Left ventricle myocardium inferior (tissue), 1 donor: ENCODE results near the gene RGMB. TPM values are rescaled to one million over a fixed set of nuclear protein-coding genes. Genes with fewer than 3 reads are reported as not detected.

ENCODE experiments used
- DNase-seq: peaks from one replicate; pipeline ENCODE4 v3.0.0-alpha.2; 2020
- H3K27ac ChIP-seq: fragments of 200-600 bp; replicated peaks from 2 replicates; pipeline ENCODE4 v1.8.0; 2021
- H3K27me3 ChIP-seq: fragments of 200-600 bp; 2 replicates; pipeline ENCODE4 v1.8.0; 2021; ENCODE audit warnings: low read depth
- H3K36me3 ChIP-seq: fragments of 200-600 bp; 2 replicates; pipeline ENCODE4 v1.8.0; 2021
- H3K4me1 ChIP-seq: fragments of 200-600 bp; 2 replicates; pipeline ENCODE4 v1.8.0; 2021
- H3K4me3 ChIP-seq: fragments of 200-600 bp; 2 replicates; pipeline ENCODE4 v1.8.0; 2021; ENCODE audit warnings: mild to moderate bottlenecking, moderate library complexity
- H3K9me3 ChIP-seq: fragments of 200-600 bp; replicated peaks from 2 replicates; pipeline ENCODE4 v1.8.0; 2021
- CTCF ChIP-seq: fragments of 200-600 bp; IDR thresholded peaks from 2 replicates; pipeline ENCODE4 v1.8.0; 2021; ENCODE audit warnings: antibody characterized with exemption, mild to moderate bottlenecking, borderline replicate concordance
- intact Hi-C: fragments of 100-400 bp; cut with micrococcal nuclease; formaldehyde crosslinking; loops from one replicate; pipeline ENCODE4 v1.11.0; 2022
- total RNA-seq: library from RNA; stranded (reverse); fragmentation: NEBNext Ultra II Directional; extraction: Animal tissue kit (Norgen Biotek cat#: 25700); gene quantifications from one replicate; pipeline ENCODE4 v1.2.1, GENCODE V29; 2021
- donor health status: DM: no; HTN: yes; CAD: no; lungs with severe emphysema.

Gene RGMB
- total RNA-seq, 1 donor from 2014 or later: 13.0 TPM

GRCh38 chr5:98763001-98763630 lies 10.3 kb upstream of the RGMB start:
- no peak overlapping the region for H3K4me3 ChIP-seq
- H3K4me1 ChIP-seq: peaks cover 4% of the 10 kb centered on the region

GRCh38 chr5:98765815-98766214 lies 7.6 kb upstream of the RGMB start:
- intact Hi-C loops: no loop called here
- TF ChIP-seq CTCF: no peak
- Histone ChIP-seq H3K9me3 (peaks cover 5% of the 10 kb centered on the region), H3K27me3 (peaks cover 27% of the 10 kb centered on the region), H3K4me3 (no peak overlapping the region), H3K36me3 (no peaks in the 10 kb centered on the region), H3K4me1 (peaks cover 31% of the 10 kb centered on the region), H3K27ac (no peak overlapping the region)
- DNase-seq: no peak

More at GRCh38 chr5:98763001-98763630, 10.3 kb upstream of the RGMB start:
- Histone ChIP-seq H3K27ac (no peak overlapping the region), H3K27me3 (peaks cover 27% of the 10 kb centered on the region), H3K36me3 (no peaks in the 10 kb centered on the region), H3K9me3 (peaks cover 5% of the 10 kb centered on the region)
- DNase-seq: no peak
- TF ChIP-seq CTCF: no peak
- intact Hi-C loops: no loop called here

GRCh38 chr5:98767581-98767980 lies 5.9 kb upstream of the RGMB start:
- intact Hi-C loops: no loop called here
- no peak for TF ChIP-seq CTCF
- no peak for DNase-seq
- peaks cover 41% of the 10 kb centered on the region for H3K4me1 ChIP-seq
- no peak overlapping the region for H3K4me3 ChIP-seq
- no peaks in the 10 kb centered on the region for H3K9me3 ChIP-seq
- no peaks in the 10 kb centered on the region for H3K36me3 ChIP-seq
- peaks cover 24% of the 10 kb centered on the region for H3K27me3 ChIP-seq
- H3K27ac ChIP-seq: no peak overlapping the region

DNA sequence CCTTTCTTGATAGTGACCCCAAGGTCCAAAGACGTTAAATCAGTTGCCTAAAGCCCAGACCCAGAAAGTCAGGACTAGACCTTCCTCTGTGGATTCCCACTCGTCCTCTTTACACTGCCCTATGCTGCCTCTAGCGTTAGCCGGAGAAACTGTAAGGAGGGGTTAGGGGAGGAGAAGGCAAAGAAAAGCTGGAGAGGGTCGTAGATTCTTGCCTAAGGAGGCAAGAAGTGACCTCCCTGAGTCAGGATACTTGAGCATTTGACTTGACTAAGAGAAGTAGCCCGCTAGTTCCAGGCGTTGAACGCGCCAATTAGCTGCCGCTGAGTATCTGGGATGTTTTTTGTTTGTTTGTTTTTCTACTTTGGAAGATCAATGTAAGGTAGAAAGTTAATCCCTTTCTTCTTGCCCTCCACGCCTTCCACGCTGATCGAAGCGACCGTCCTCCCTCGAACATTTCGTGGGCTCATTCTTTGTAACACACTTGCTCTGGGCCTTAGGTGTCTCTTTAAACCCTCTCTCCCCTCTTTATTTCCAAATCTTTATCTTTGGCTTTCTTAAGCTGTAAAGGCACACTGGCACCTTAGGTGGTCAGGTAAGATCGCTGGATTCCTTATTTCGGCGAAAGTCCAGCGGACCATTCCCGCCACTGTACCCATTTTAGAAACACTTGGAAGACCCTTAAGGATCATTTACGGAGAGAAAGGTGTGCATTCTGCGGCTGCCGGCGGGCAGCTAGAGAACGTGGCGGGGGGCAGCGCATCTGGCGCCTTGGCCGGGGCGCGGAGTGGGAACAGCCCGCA lies 5.1 kb upstream of the RGMB start:
- DNase-seq: no peak
- intact Hi-C loops: no loop called here
- peak overlapping the region; percentile 78 for H3K4me3 ChIP-seq
- H3K27ac ChIP-seq: peak overlapping the region; percentile 73
- peak; percentile 88 for TF ChIP-seq CTCF
- no peaks in the 10 kb centered on the region for H3K36me3 ChIP-seq
- peaks cover 47% of the 10 kb centered on the region for H3K4me1 ChIP-seq
- H3K9me3 ChIP-seq: no peaks in the 10 kb centered on the region
- peaks cover 16% of the 10 kb centered on the region for H3K27me3 ChIP-seq

DNA sequence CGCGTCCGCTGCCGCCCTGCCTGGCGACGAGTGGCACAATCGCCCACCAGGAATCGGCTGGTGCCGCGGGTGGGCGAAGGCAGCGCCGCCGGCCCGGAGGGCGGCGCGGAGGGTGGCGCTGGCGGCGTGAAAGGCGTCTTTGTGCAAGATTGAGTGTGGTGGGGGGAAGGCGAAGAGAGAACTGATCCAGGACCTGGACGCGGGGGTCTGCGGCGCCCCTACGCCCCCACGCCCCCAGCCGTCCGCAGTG lies 4.6 kb upstream of the RGMB start:
- peaks cover 51% of the 10 kb centered on the region for H3K4me1 ChIP-seq
- no peaks in the 10 kb centered on the region for H3K36me3 ChIP-seq
- no peaks in the 10 kb centered on the region for H3K9me3 ChIP-seq
- H3K27me3 ChIP-seq: peaks cover 13% of the 10 kb centered on the region
- TF ChIP-seq CTCF: no peak
- H3K4me3 ChIP-seq: peak overlapping the region; percentile 78
- intact Hi-C loops: no loop called here
- peak overlapping the region; percentile 73 for H3K27ac ChIP-seq
- DNase-seq: no peak
